GM10266 (cell line): ENCODE results near the gene CCDC85C.

Experiments used
- DNase-seq: peaks from one replicate; pipeline ENCODE4 v3.0.0; 2012; ENCODE audit errors: extremely low spot score
- CTCF ChIP-seq: IDR thresholded peaks from 2 replicates; pipeline ENCODE4 v1.5.1; 2012; ENCODE audit warnings: mild to moderate bottlenecking, low read depth; ENCODE audit not compliant: control insufficient read depth, insufficient read depth; ENCODE audit errors: missing control alignments

Gene CCDC85C

DNA sequence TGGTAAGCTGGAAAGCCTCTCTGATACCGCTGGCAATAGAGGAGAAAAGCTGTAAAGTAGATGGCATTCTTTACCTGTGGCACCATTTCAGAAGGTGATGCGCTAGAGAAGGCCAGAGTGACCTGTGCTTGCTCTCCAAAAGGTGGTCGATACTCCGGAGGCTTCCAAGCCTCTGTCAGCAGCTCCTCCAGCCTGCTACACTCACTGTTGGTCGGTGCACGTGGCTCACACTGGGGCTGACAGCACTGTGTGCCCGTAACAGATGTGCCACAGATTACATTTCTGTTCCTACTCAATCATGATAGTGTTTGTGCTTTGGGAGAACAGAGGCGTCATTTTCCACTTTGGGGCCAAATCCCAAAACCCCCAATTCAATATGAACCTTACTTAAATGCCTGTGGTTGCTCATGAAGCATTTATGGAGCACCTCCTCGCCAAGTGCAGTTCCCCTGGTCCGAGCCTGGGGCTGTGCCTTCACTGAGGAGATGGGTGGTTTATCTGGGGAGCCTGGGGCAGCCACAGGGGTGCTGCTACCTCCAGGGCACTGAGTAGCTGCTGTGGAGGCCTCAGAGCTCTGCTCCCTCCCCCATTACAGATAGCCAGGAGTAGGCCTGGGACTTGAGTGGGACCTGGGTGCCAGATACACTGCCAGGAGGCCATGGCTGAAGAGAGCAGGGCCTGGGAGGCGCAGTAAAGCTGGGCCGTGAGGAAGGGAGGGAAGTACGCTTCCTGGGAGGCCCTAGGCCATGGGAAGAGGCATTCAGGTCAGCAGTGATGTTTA, 96.0 kb downstream of the CCDC85C start:
- TF ChIP-seq CTCF = no peak
- DNase-seq = no peak

GRCh38 chr14:99506276-99506675, 97.7 kb downstream of the CCDC85C start:
- no peak for DNase-seq
- TF ChIP-seq CTCF = no peak

GRCh38 chr14:99505089-99505488, 98.9 kb downstream of the CCDC85C start:
- no peak for TF ChIP-seq CTCF
- DNase-seq = no peak

DNA sequence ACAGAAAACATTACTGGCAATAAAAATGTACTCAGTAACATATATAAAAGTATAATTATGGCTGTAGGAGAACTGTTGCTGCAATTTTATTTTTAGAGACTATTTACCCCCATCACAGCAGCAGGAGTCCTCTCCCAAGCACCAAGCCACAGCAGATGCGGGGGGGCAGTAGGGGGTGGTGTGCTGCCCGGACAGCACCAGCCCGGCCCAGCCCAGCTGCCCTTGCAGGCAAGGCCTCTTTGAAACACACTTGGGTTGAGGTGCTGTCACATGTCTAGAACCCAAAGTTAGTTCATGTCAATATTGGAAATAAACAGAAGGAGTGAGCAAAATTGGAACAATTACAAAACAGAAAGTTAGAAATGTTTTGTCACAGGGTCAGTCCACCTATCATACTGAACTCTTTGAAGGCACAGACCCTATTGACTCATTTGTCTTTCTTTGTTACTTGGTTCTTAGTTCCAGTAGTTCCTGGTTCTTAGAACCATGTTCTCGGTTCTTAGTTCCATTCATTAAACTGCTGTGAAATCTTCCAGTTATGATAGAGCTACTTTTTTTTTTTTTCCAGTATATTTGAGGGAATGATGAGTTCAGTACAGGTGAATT, 100.1 kb downstream of the CCDC85C start:
- DNase-seq = no peak
- TF ChIP-seq CTCF = no peak

DNA sequence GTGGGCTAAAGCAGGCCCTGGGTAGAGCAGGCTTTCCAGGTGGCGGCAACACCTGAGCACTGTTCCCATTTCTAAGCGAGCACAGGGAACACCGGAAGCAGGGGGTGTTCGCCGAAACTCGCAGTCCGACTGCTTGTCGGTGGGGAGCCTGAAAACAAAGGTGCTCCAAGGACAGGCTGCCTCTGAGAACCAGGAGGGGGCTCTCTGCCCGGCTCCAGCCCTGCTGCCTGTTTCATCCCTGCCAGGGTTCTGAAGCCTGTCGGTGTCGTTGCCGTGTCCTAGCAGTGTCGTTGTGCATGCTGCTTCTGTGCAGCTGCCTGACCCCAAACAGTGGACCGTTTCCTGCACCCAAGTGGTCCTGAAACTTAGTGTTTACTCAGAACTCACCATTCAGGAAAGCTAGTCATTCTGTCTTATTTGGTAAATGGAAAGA, 101.0 kb downstream of the CCDC85C start:
- DNase-seq = no peak
- no peak for TF ChIP-seq CTCF

DNA sequence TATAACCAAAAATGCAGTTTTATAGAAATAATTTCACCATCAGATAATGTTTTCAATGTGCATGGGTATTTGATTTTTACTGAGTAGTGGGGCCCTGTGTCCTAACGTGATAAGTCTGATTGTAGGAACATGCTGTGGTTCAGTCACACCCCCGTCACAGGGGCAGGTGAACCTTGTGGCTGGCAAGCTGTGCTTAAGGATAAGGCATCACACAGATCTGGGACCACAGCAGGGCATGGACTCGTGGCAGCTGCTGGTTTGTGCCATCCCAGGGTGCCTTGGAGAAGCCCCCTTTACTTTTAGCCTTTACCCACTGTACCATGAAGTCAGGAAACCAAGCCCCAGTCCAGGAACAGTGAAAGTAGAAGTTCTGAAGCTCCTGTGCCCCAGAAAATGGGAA, 106.1 kb downstream of the CCDC85C start:
- TF ChIP-seq CTCF = no peak
- no peak for DNase-seq

GRCh38 chr14:99497341-99497740, 106.7 kb downstream of the CCDC85C start:
- no peak for DNase-seq
- TF ChIP-seq CTCF = no peak
